IMR-90 (cell line): Measurements from ENCODE around the gene MYBPH. TPM values are rescaled to one million over a fixed set of nuclear protein-coding genes. Genes with fewer than 3 reads are reported as not detected.

Experiments
- ATAC-seq: fragments of 200-7000 bp; cut with Tn5 transposase; 2 replicates; pipeline ENCODE4 v1.9.1; 2020; ENCODE audit warnings: low read depth, mild to moderate bottlenecking, moderate library complexity
- BruUV-seq: library from RNA; stranded (reverse); fragments of 400-500 nt; replicated peaks from 2 replicates; lab custom pipeline; 2021; lab: Mats Ljungman, UMichigan
- CTCF ChIA-PET: fragments of 300-600 bp; formaldehyde crosslinking; extraction: SDS; loops from one replicate; lab custom pipeline; 2021; ENCODE audit warnings: antibody characterized with exemption; lab: Yijun Ruan, JAX
- POLR2A ChIA-PET: fragments of 300-600 bp; sonication (Branson Sonifier 250); formaldehyde crosslinking; loops from one replicate; lab custom pipeline; 2022; ENCODE audit warnings: antibody characterized with exemption; ENCODE audit not compliant: unreplicated experiment; lab: Charles Lee
- DNase-seq: peaks from one replicate; pipeline ENCODE4 v3.0.0; 2013
- H2AFZ ChIP-seq: replicated peaks from 2 replicates; pipeline ENCODE3; 2013; ENCODE audit warnings: low read length, mild to moderate bottlenecking; ENCODE audit not compliant: poor library complexity
- H2AK5ac ChIP-seq: 2 replicates; pipeline ENCODE4 v1.6.1; 2013; ENCODE audit warnings: low read depth, low read length, inconsistent platforms
- H2AK9ac ChIP-seq: replicated peaks from 2 replicates; pipeline ENCODE3; 2013; ENCODE audit warnings: mild to moderate bottlenecking, low read depth, low read length, moderate library complexity; ENCODE audit not compliant: poor library complexity
- H2BK120ac ChIP-seq: 2 replicates; pipeline ENCODE4 v1.6.1; 2013; ENCODE audit warnings: low read depth, low read length, inconsistent platforms
- H2BK15ac ChIP-seq: 3 replicates; pipeline ENCODE4 v1.6.1; 2013; ENCODE audit warnings: low read depth, low read length, inconsistent platforms
- H2BK20ac ChIP-seq: 2 replicates; pipeline ENCODE4 v1.6.1; 2013; ENCODE audit warnings: low read depth, mild to moderate bottlenecking, inconsistent platforms, low read length, moderate library complexity
- H2BK5ac ChIP-seq: 2 replicates; pipeline ENCODE4 v1.6.1; 2013; ENCODE audit warnings: mild to moderate bottlenecking, low read depth, low read length, inconsistent platforms; ENCODE audit not compliant: poor library complexity, severe bottlenecking
- H3K14ac ChIP-seq: replicated peaks from 2 replicates; pipeline ENCODE4 v1.6.1; 2013; ENCODE audit warnings: low read depth, low read length, inconsistent platforms
- H3K18ac ChIP-seq: 2 replicates; pipeline ENCODE4 v1.6.1; 2013; ENCODE audit warnings: low read depth, low read length, control low read depth
- H3K23ac ChIP-seq: 2 replicates; pipeline ENCODE4 v1.6.1; 2013; ENCODE audit warnings: low read depth, low read length, inconsistent platforms
- H3K27ac ChIP-seq: 2 replicates; pipeline ENCODE4 v1.5.1; 2013; ENCODE audit warnings: mild to moderate bottlenecking, control low read depth, low read length; ENCODE audit not compliant: insufficient read depth
- H3K27me3 ChIP-seq: 2 replicates; pipeline ENCODE4 v1.6.1; 2013; ENCODE audit warnings: low read length; ENCODE audit not compliant: control insufficient read depth, insufficient read depth
- H3K36me3 ChIP-seq: 2 replicates; pipeline ENCODE4 v1.6.1; 2013; ENCODE audit warnings: low read length, mixed read lengths; ENCODE audit not compliant: control insufficient read depth, insufficient read depth
- H3K4ac ChIP-seq: 2 replicates; pipeline ENCODE4 v1.6.1; 2013; ENCODE audit warnings: low read depth, low read length, inconsistent platforms
- H3K4me1 ChIP-seq: 2 replicates; pipeline ENCODE4 v1.6.1; 2013; ENCODE audit warnings: low read length, mixed read lengths; ENCODE audit not compliant: control insufficient read depth, insufficient read depth
- H3K4me2 ChIP-seq: 2 replicates; pipeline ENCODE4 v1.6.1; 2013; ENCODE audit warnings: low read depth, mild to moderate bottlenecking, control low read depth, low read length, moderate library complexity
- H3K4me3 ChIP-seq: 2 replicates; pipeline ENCODE4 v1.5.1; 2013; ENCODE audit warnings: low read depth, mild to moderate bottlenecking, control low read depth, low read length, moderate library complexity; ENCODE audit not compliant: insufficient read depth
- H3K56ac ChIP-seq: 2 replicates; pipeline ENCODE4 v1.6.1; 2013; ENCODE audit warnings: low read length, inconsistent platforms; ENCODE audit not compliant: insufficient read depth; ENCODE audit errors: extremely low read depth
- H3K79me1 ChIP-seq, 2 experiments: 2 replicates each; pipeline ENCODE4 v1.6.1; 2013; ENCODE audit warnings: low read length in 2 of 2, inconsistent platforms in 1 of 2, low read depth in 1 of 2
- H3K9ac ChIP-seq: 2 replicates; pipeline ENCODE4 v1.6.1; 2013; ENCODE audit warnings: low read depth, low read length, control low read depth
- H3K9me1 ChIP-seq: 2 replicates; pipeline ENCODE4 v1.6.1; 2013; ENCODE audit warnings: low read length, inconsistent platforms; ENCODE audit not compliant: insufficient read depth
- H3K9me3 ChIP-seq: 2 replicates; pipeline ENCODE4 v1.6.1; 2013; ENCODE audit warnings: low read length; ENCODE audit not compliant: control insufficient read depth, insufficient read depth
- H4K20me1 ChIP-seq: 2 replicates; pipeline ENCODE4 v1.6.1; 2013; ENCODE audit warnings: low read length, inconsistent platforms; ENCODE audit not compliant: insufficient read depth
- H4K5ac ChIP-seq: 2 replicates; pipeline ENCODE4 v1.6.1; 2013; ENCODE audit warnings: mild to moderate bottlenecking, low read depth, low read length, control low read depth
- H4K8ac ChIP-seq, 2 experiments: 2 replicates each; pipeline ENCODE4 v1.6.1; 2013; ENCODE audit warnings: low read depth in 2 of 2, low read length in 2 of 2, control low read depth in 1 of 2, inconsistent platforms in 1 of 2
- H4K91ac ChIP-seq: 2 replicates; pipeline ENCODE4 v1.6.1; 2013; ENCODE audit warnings: low read depth, low read length, inconsistent platforms; ENCODE audit not compliant: insufficient read depth
- CHD1 ChIP-seq: IDR thresholded peaks from 2 replicates; pipeline ENCODE4 v1.6.1; 2012; ENCODE audit warnings: low read depth, low read length, improper control_type of control experiment
- FOS ChIP-seq: fragments of 150-350 bp; IDR thresholded peaks from 2 replicates; pipeline ENCODE4 v1.6.1; 2016; ENCODE audit warnings: low read depth, low read length
- MAFK ChIP-seq: IDR thresholded peaks from 2 replicates; pipeline ENCODE4 v1.6.1; 2012; ENCODE audit warnings: low read depth, low read length, improper control_type of control experiment
- MAZ ChIP-seq: IDR thresholded peaks from 2 replicates; pipeline ENCODE4 v1.6.1; 2012; ENCODE audit warnings: low read depth, mild to moderate bottlenecking, low read length, improper control_type of control experiment, moderate library complexity, borderline replicate concordance
- POLR2A ChIP-seq: IDR thresholded peaks from 2 replicates; pipeline ENCODE4 v1.6.1; 2012; ENCODE audit warnings: mild to moderate bottlenecking, low read depth, low read length
- RFX5 ChIP-seq: IDR thresholded peaks from 2 replicates; pipeline ENCODE4 v1.8.0; 2012; ENCODE audit warnings: low read depth, mild to moderate bottlenecking, low read length, moderate library complexity
- SMC3 ChIP-seq: fragments of 150-350 bp; IDR thresholded peaks from 2 replicates; pipeline ENCODE4 v1.6.1; 2016; ENCODE audit warnings: low read depth, mild to moderate bottlenecking, antibody characterized with exemption, low read length, moderate library complexity
- WGBS, 2 experiments: methylation state at CpG; one replicate each; pipeline versions ENCODE4 v1.1.5 to v1.1.7; 2013; ENCODE audit warnings: missing lambda C conversion rate in 2 of 2; ENCODE audit not compliant: insufficient read length in 1 of 2; ENCODE audit errors: extremely low coverage in 2 of 2; 5-methylcytosine and 5-hydroxymethylcytosine counted together
- dilution Hi-C: fragments of 300-500 bp; cut with HindIII; formaldehyde crosslinking; loops from one replicate; pipeline ENCODE4 v1.14.3; 2018; ENCODE audit warnings: low sequenced_read_pairs; ENCODE audit not compliant: unreplicated experiment
- in situ Hi-C: fragments of 300-500 bp; cut with MboI; formaldehyde crosslinking; loops from 3 replicates; pipeline ENCODE4 v1.14.3; 2019; ENCODE audit warnings: low sequenced_read_pairs, inconsistent platforms, mixed read lengths
- intact Hi-C: fragments of 100-400 bp; cut with micrococcal nuclease; formaldehyde crosslinking; loops from 2 replicates; pipeline ENCODE4 v1.10.0; 2022
- polyA plus RNA-seq, 3 experiments: library from polyadenylated mRNA; depleted of rRNA; stranded (reverse); fragments of >200 nt; gene quantifications; 2 replicates each; pipeline ENCODE4 v1.2.3, GENCODE V29; 2012; ENCODE audit warnings: low replicate concordance in 1 of 3
- total RNA-seq: library from RNA; depleted of rRNA; stranded (reverse); fragments of >200 nt; gene quantifications from 2 replicates; pipeline ENCODE4 v1.2.3, GENCODE V29; 2012

Gene MYBPH
- total and polyA plus RNA-seq, 2 of the 4 experiments (the other 2 are of a cell fraction): not detected

DNA sequence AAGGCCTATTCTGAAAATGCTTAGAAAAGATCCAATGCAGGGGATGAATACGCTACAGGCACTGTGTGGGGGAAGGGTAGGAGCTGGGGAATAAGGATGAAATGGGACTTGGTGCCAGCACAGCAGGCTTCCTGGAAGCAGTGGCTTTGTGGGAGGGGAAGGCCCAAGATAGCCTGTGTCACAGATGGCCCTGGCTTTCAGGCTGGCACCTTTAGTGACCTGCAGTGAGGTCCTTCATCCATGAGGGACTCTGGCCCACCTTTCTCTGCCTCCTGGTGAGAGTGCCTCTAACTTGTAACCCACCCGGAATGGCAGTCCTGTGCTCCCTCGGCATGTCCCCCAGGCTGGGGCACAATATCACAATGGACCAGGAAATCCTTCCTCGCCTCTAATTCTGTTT is 10.0 kb upstream of the MYBPH start:
- TF ChIP-seq RFX5 (no peak), MAFK (no peak), POLR2A (no peak), CHD1 (no peak), SMC3 (no peak), MAZ (no peak), FOS (no peak)
- no peak overlapping the region for H2AK5ac ChIP-seq
- ChIA-PET POLR2A (no interaction called here), CTCF (interaction anchor here (1.0 kb wide), 1 partner anchor 13 kb away, joined by 4 read pairs; no protein-coding TSS in a partner anchor)
- H2BK120ac ChIP-seq: no peak overlapping the region
- no peak overlapping the region for H2AFZ ChIP-seq
- ATAC-seq: no peak
- no peak overlapping the region for H3K4me2 ChIP-seq
- no peaks in the 10 kb centered on the region for H4K20me1 ChIP-seq
- intact Hi-C loops (no loop called here), dilution Hi-C loops (no loop called here), in situ Hi-C loops (no loop called here)
- BruUV-seq: no TSS peak
- H3K9me1 ChIP-seq: no peaks in the 10 kb centered on the region
- H3K18ac ChIP-seq: no peak overlapping the region; the same call in 1 of the 2 replicates
- no peak overlapping the region; the same call in 1 of the 2 replicates for H4K5ac ChIP-seq
- no peak overlapping the region for H3K4ac ChIP-seq
- no peak overlapping the region for H4K8ac ChIP-seq
- H2BK5ac ChIP-seq: no peak overlapping the region
- no peaks in the 10 kb centered on the region for H3K9me3 ChIP-seq
- no peaks in the 10 kb centered on the region for H3K36me3 ChIP-seq
- H3K4me1 ChIP-seq: peaks cover 3% of the 10 kb centered on the region; the same call in 1 of the 2 replicates
- no peak overlapping the region for H4K91ac ChIP-seq
- 100% methylated on average over 1 of the region's 4 CpGs; no CpG with 5 or more reads in 1 of the 2 experiments for WGBS, 2 experiments
- H2BK15ac ChIP-seq: no peak overlapping the region
- peaks cover 20% of the 10 kb centered on the region for H3K27me3 ChIP-seq
- DNase-seq: no peak
- no peak overlapping the region for H3K4me3 ChIP-seq
- no peaks in the 10 kb centered on the region for H3K79me1 ChIP-seq
- no peak overlapping the region for H3K27ac ChIP-seq
- no peak overlapping the region for H3K56ac ChIP-seq
- H3K9ac ChIP-seq: no peak overlapping the region
- H3K23ac ChIP-seq: no peak overlapping the region
- H3K14ac ChIP-seq: no peak overlapping the region
- no peak overlapping the region for H2BK20ac ChIP-seq
- no peak overlapping the region for H2AK9ac ChIP-seq
